Natural killer cell treated with Interleukin-12 subunit alpha and Interleukin-12 subunit beta and Interleukin-15 and Interleukin-18, amount 100 ng/mL, for 72 hours (primary cell): ENCODE results near the gene CADPS. TPM values are rescaled to one million over a fixed set of nuclear protein-coding genes. Genes with fewer than 3 reads are reported as not detected.

Experiments
- ATAC-seq, 2 donors: fragments of 150-1000 bp; cut with Tn5 transposase in 1 of 2; sonication (Bioruptor Pico), chemical (Tn5 transposase) in 1 of 2; 2 replicates each; pipeline ENCODE4 v1.10.0; 2021
- DNase-seq: peaks from one replicate; pipeline ENCODE4 v3.0.0; 2022; ENCODE audit warnings: low spot score
- H3K27ac Mint-ChIP-seq, 2 donors: 1 replicate in 1 of 2; 2 replicates in 1 of 2; pipeline ENCODE4 v1.8.0; 2022; ENCODE audit warnings: mixed read lengths in 2 of 2, mild to moderate bottlenecking in 1 of 2, moderate library complexity in 1 of 2
- H3K27me3 Mint-ChIP-seq, 2 donors: 1 replicate in 1 of 2; 2 replicates in 1 of 2; pipeline ENCODE4 v1.8.0; 2022; ENCODE audit warnings: mixed read lengths in 2 of 2
- H3K36me3 Mint-ChIP-seq: one replicate; pipeline ENCODE4 v1.8.0; 2022; ENCODE audit warnings: mixed read lengths
- H3K4me1 Mint-ChIP-seq, 2 donors: 1 replicate in 1 of 2; 2 replicates in 1 of 2; pipeline ENCODE4 v1.8.0; 2022; ENCODE audit warnings: low read depth in 2 of 2, mixed read lengths in 2 of 2, mild to moderate bottlenecking in 1 of 2
- H3K4me3 Mint-ChIP-seq: one replicate; pipeline ENCODE4 v1.8.0; 2022; ENCODE audit warnings: mixed read lengths
- H3K9me3 Mint-ChIP-seq: 2 replicates; pipeline ENCODE4 v1.8.0; 2022; ENCODE audit warnings: mixed read lengths
- total RNA-seq, 2 donors: library from RNA; stranded (reverse); gene quantifications; one replicate each; pipeline ENCODE4 v1.2.3, GENCODE V29; 2022

Gene CADPS
- total RNA-seq, 2 donors from 2014 or later = not detected

- Mint-ChIP-seq H3K4me1 (no peaks in the 10 kb centered on the region), H3K9me3 (no peaks in the 10 kb centered on the region), H3K27me3 (no peaks in the 10 kb centered on the region), H3K27ac (no peak overlapping the region), H3K36me3 (no peaks in the 10 kb centered on the region), H3K4me3 (no peak overlapping the region)
- ATAC-seq (no peak), DNase-seq (no peak)
Observed at GRCh38 chr3:62625268-62625667, 249.9 kb downstream of the CADPS start.

- Mint-ChIP-seq H3K4me3 (no peak overlapping the region), H3K27me3 (no peaks in the 10 kb centered on the region), H3K4me1 (no peaks in the 10 kb centered on the region), H3K36me3 (no peaks in the 10 kb centered on the region), H3K27ac (no peak overlapping the region), H3K9me3 (no peaks in the 10 kb centered on the region)
- ATAC-seq (no peak), DNase-seq (no peak)
Observed at GRCh38 chr3:62624185-62624584, 251.0 kb downstream of the CADPS start.

GRCh38 chr3:62622553-62623174 is 252.6 kb downstream of the CADPS start:
- Mint-ChIP-seq H3K4me1 (no peaks in the 10 kb centered on the region), H3K9me3 (no peaks in the 10 kb centered on the region), H3K27ac (no peak overlapping the region), H3K36me3 (no peaks in the 10 kb centered on the region), H3K4me3 (no peak overlapping the region), H3K27me3 (no peaks in the 10 kb centered on the region)
- DNase-seq (no peak), ATAC-seq (no peak)

GRCh38 chr3:62621925-62622324 is 253.3 kb downstream of the CADPS start:
- ATAC-seq (no peak), DNase-seq (no peak)
- H3K4me1 Mint-ChIP-seq = no peaks in the 10 kb centered on the region
- H3K36me3 Mint-ChIP-seq = no peaks in the 10 kb centered on the region
- H3K4me3 Mint-ChIP-seq = no peak overlapping the region
- H3K9me3 Mint-ChIP-seq = no peaks in the 10 kb centered on the region
- H3K27ac Mint-ChIP-seq = no peak overlapping the region
- H3K27me3 Mint-ChIP-seq = no peaks in the 10 kb centered on the region

GRCh38 chr3:62621176-62621575 is 254.0 kb downstream of the CADPS start:
- DNase-seq (no peak), ATAC-seq (no peak)
- no peak overlapping the region for H3K4me3 Mint-ChIP-seq
- H3K4me1 Mint-ChIP-seq = no peaks in the 10 kb centered on the region
- no peaks in the 10 kb centered on the region for H3K9me3 Mint-ChIP-seq
- no peaks in the 10 kb centered on the region for H3K27me3 Mint-ChIP-seq
- no peaks in the 10 kb centered on the region for H3K36me3 Mint-ChIP-seq
- H3K27ac Mint-ChIP-seq = no peak overlapping the region

GRCh38 chr3:62615258-62615849 is 259.9 kb downstream of the CADPS start:
- Mint-ChIP-seq H3K27me3 (no peaks in the 10 kb centered on the region), H3K27ac (no peak overlapping the region), H3K36me3 (no peaks in the 10 kb centered on the region), H3K9me3 (peaks cover 7% of the 10 kb centered on the region), H3K4me3 (no peak overlapping the region), H3K4me1 (no peaks in the 10 kb centered on the region)
- no peak for ATAC-seq
- DNase-seq = no peak

GRCh38 chr3:62614527-62614926 is 260.7 kb downstream of the CADPS start:
- Mint-ChIP-seq H3K4me1 (no peaks in the 10 kb centered on the region), H3K27ac (no peak overlapping the region), H3K27me3 (no peaks in the 10 kb centered on the region), H3K4me3 (no peak overlapping the region), H3K9me3 (peaks cover 7% of the 10 kb centered on the region), H3K36me3 (no peaks in the 10 kb centered on the region)
- DNase-seq (no peak), ATAC-seq (no peak)

- no peaks in the 10 kb centered on the region for H3K36me3 Mint-ChIP-seq
- DNase-seq (no peak), ATAC-seq (no peak)
- H3K27ac Mint-ChIP-seq = no peak overlapping the region
- H3K9me3 Mint-ChIP-seq = peaks cover 7% of the 10 kb centered on the region
- no peaks in the 10 kb centered on the region for H3K27me3 Mint-ChIP-seq
- no peak overlapping the region for H3K4me3 Mint-ChIP-seq
- no peaks in the 10 kb centered on the region for H3K4me1 Mint-ChIP-seq
Observed at GRCh38 chr3:62611541-62612240, 263.5 kb downstream of the CADPS start.

- no peaks in the 10 kb centered on the region for H3K27me3 Mint-ChIP-seq
- no peak overlapping the region for H3K27ac Mint-ChIP-seq
- H3K4me1 Mint-ChIP-seq = no peaks in the 10 kb centered on the region
- H3K4me3 Mint-ChIP-seq = no peak overlapping the region
- peaks cover 7% of the 10 kb centered on the region for H3K9me3 Mint-ChIP-seq
- DNase-seq = no peak
- no peaks in the 10 kb centered on the region for H3K36me3 Mint-ChIP-seq
- ATAC-seq = no peak
Observed at GRCh38 chr3:62607287-62608029, 267.8 kb downstream of the CADPS start.

GRCh38 chr3:62605413-62606068 is 269.7 kb downstream of the CADPS start:
- H3K4me3 Mint-ChIP-seq = no peak overlapping the region
- ATAC-seq = no peak
- no peaks in the 10 kb centered on the region for H3K36me3 Mint-ChIP-seq
- DNase-seq = no peak
- no peaks in the 10 kb centered on the region for H3K4me1 Mint-ChIP-seq
- no peaks in the 10 kb centered on the region for H3K27me3 Mint-ChIP-seq
- H3K27ac Mint-ChIP-seq = no peak overlapping the region
- H3K9me3 Mint-ChIP-seq = no peaks in the 10 kb centered on the region

GRCh38 chr3:62604751-62605351 is 270.4 kb downstream of the CADPS start:
- ATAC-seq (no peak), DNase-seq (no peak)
- H3K36me3 Mint-ChIP-seq = no peaks in the 10 kb centered on the region
- H3K27me3 Mint-ChIP-seq = no peaks in the 10 kb centered on the region
- no peak overlapping the region for H3K4me3 Mint-ChIP-seq
- H3K4me1 Mint-ChIP-seq = no peaks in the 10 kb centered on the region
- no peak overlapping the region for H3K27ac Mint-ChIP-seq
- H3K9me3 Mint-ChIP-seq = no peaks in the 10 kb centered on the region

- DNase-seq (no peak), ATAC-seq (no peak)
- Mint-ChIP-seq H3K27me3 (no peaks in the 10 kb centered on the region), H3K36me3 (no peaks in the 10 kb centered on the region), H3K4me1 (no peaks in the 10 kb centered on the region), H3K27ac (no peak overlapping the region), H3K9me3 (no peaks in the 10 kb centered on the region), H3K4me3 (no peak overlapping the region)
Observed at GRCh38 chr3:62604298-62604697, 270.9 kb downstream of the CADPS start.

GRCh38 chr3:62602987-62603386 is 272.2 kb downstream of the CADPS start:
- ATAC-seq (no peak), DNase-seq (no peak)
- Mint-ChIP-seq H3K27me3 (no peaks in the 10 kb centered on the region), H3K27ac (no peak overlapping the region), H3K36me3 (no peaks in the 10 kb centered on the region), H3K9me3 (no peaks in the 10 kb centered on the region), H3K4me3 (no peak overlapping the region), H3K4me1 (no peaks in the 10 kb centered on the region)
